ENCODE measurements around the gene KIF11. TPM values are rescaled to one million over a fixed set of nuclear protein-coding genes. Genes with fewer than 3 reads are reported as not detected.

KIF11 gene
- total and polyA plus RNA-seq, 9 of the 15 experiments (the other 6 are each of a cell fraction or from before 2014, with no cell fraction given): 11.3 to 54.4 (median 29.2) TPM

GRCh38 chr10:92690211-92690914, 97.4 kb downstream of the KIF11 start (continued):
- TF ChIP-seq ZNF280B (CRISPR knock-in tag; IDR thresholded peaks at IDR 0.05) (no peak), ELF2 (CRISPR knock-in tag; IDR thresholded peaks at IDR 0.05) (no peak), SRF (CRISPR knock-in tag; IDR thresholded peaks at IDR 0.05) (no peak), ZNF347 (CRISPR knock-in tag; IDR thresholded peaks at IDR 0.05; ENCODE audit: low read depth) (no peak), TAF1 (IDR thresholded peaks at IDR 0.05; ENCODE audit: control insufficient read depth, extremely low read depth, insufficient read depth, low read length, severe bottlenecking) (no peak), REST (IDR thresholded peaks at IDR 0.05; ENCODE audit: borderline replicate concordance) (no peak), REST (CRISPR knock-in tag; IDR thresholded peaks at IDR 0.05; ENCODE audit: low read depth) (no peak), GTF3C2 (IDR thresholded peaks at IDR 0.05; ENCODE audit: borderline replicate concordance, extremely low read depth, insufficient read length) (no peak), BRCA1 (IDR thresholded peaks at IDR 0.05) (no peak), BRCA1 (CRISPR knock-in tag; IDR thresholded peaks at IDR 0.05) (no peak), IFI16 (CRISPR knock-in tag; IDR thresholded peaks at IDR 0.05) (no peak), TRIM25 (IDR thresholded peaks at IDR 0.05; ENCODE audit: borderline replicate concordance) (no peak)

Data from K562 (cell line).